Activated gamma-delta T cell treated with Interleukin-2 at 50 U/mL for 16 hours (primary cell): ENCODE data around the gene SPECC1.
"Not testable (repeated sequence)": the region's sequence is repeated elsewhere in the genome, so short reads cannot be mapped to it uniquely, and the experiment has no call there.

Experiments used
- DNase-seq: peaks from one replicate; pipeline ENCODE4 v3.0.0-alpha.2; 2020

Gene SPECC1

GRCh38 chr17:20352567-20352966 lies 343.4 kb downstream of the SPECC1 start:
- not testable (repeated sequence) for DNase-seq

- not testable (repeated sequence) for DNase-seq
These were observed 354.7 kb downstream of the SPECC1 start for GRCh38 chr17:20363846-20364245.
